ENCODE results near the gene KISS1.

The KISS1 gene

GRCh38 chr1:204167730-204168129 is 28.6 kb downstream of the KISS1 start:
- Histone ChIP-seq H3K9me3 (ENCODE audit: control insufficient read depth, insufficient read depth, low read depth, low read length) (no peaks in the 10 kb centered on the region), H3K4me3 (ENCODE audit: low read depth, low read length) (no peak overlapping the region), H3K36me3 (ENCODE audit: control insufficient read depth in 2 of 2, insufficient read depth in 1 of 2, low read length in 2 of 2) (no peaks in the 10 kb centered on the region), H3K27ac (ENCODE audit: extremely low read depth, low read depth, low read length) (no peak overlapping the region), H3K4me1 (ENCODE audit: control insufficient read depth, insufficient read depth, low read length) (no peaks in the 10 kb centered on the region)
- ChIA-PET POLR2A (interaction anchor here (0.6 kb wide), 1 partner anchor 1306 kb away, joined by 5 read pairs; no protein-coding TSS in a partner anchor), CTCF (interaction anchor here (1.2 to 14.1 kb wide), 5 partner anchors 12 to 335 kb away, joined by 3 to 178 read pairs (median 6); partner anchors contain the start of gene PLEKHA6)
- TF ChIP-seq ZNF513 (tag by site-specific recombination; IDR thresholded peaks at IDR 0.05) (no peak), ZSCAN23 (tag by site-specific recombination; IDR thresholded peaks at IDR 0.05) (no peak), ZNF449 (tag by site-specific recombination; IDR thresholded peaks at IDR 0.05) (no peak), ZNF560 (tag by site-specific recombination; IDR thresholded peaks at IDR 0.05; ENCODE audit: borderline replicate concordance) (no peak), ZNF580 (tag by site-specific recombination; IDR thresholded peaks at IDR 0.05) (no peak), ZSCAN18 (tag by site-specific recombination; IDR thresholded peaks at IDR 0.05) (no peak), ZNF121 (tag by site-specific recombination; IDR thresholded peaks at IDR 0.05) (peak; percentile 61; the same call in 1 of the 2 replicates)

DNA sequence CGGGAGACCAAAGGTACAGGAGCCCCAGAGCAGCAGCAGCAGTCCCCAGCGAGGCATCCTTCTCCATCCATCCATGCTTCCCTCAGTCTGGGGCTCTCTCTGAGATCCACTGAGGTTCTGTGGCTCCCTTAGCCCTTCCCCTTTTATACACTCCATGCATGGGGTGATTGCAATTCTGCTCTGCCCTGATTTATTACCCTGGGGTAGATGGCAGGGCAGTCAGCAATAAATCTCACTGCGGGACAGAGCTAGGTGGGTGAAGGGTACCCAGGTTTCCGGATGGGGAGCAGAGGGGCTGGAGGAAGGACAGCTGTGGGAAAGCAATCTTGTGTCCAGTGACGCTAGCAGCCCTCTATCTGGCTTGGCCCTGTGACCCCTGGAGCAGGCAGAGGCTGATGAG is 30.1 kb downstream of the KISS1 start, which contains the start of gene REN:
Gene REN, minus strand, starts transcription at position 119 of the 400 bp plus-strand sequence. Its CDS starts 44 bp downstream, at position 75.
- Histone ChIP-seq H3K9me3 (ENCODE audit: control insufficient read depth, insufficient read depth, low read depth, low read length) (no peaks in the 10 kb centered on the region), H3K36me3 (ENCODE audit: control insufficient read depth in 2 of 2, insufficient read depth in 1 of 2, low read length in 2 of 2) (no peaks in the 10 kb centered on the region), H3K27ac (ENCODE audit: extremely low read depth, low read depth, low read length) (no peak within 1 kb of the TSS), H3K4me1 (ENCODE audit: control insufficient read depth, insufficient read depth, low read length) (no peaks in the 10 kb centered on the region), H3K4me3 (ENCODE audit: low read depth, low read length) (no peak within 1 kb of the TSS)
- TF ChIP-seq ZNF140 (tag by site-specific recombination; IDR thresholded peaks at IDR 0.05) (peak; percentile 39; the same call in 1 of the 2 replicates), HOXA7 (CRISPR knock-in tag; IDR thresholded peaks at IDR 0.05; ENCODE audit: borderline replicate concordance) (no peak)
- POLR2A ChIA-PET: interaction anchor here (0.6 kb wide), 1 partner anchor 1025 kb away, joined by 3 read pairs; no protein-coding TSS in a partner anchor
- CTCF ChIA-PET: interaction anchor here (0.7 to 14.1 kb wide), 7 partner anchors 41 to 652 kb away, joined by 3 to 178 read pairs (median 5); partner anchors contain the start of gene PLEKHA6

DNA sequence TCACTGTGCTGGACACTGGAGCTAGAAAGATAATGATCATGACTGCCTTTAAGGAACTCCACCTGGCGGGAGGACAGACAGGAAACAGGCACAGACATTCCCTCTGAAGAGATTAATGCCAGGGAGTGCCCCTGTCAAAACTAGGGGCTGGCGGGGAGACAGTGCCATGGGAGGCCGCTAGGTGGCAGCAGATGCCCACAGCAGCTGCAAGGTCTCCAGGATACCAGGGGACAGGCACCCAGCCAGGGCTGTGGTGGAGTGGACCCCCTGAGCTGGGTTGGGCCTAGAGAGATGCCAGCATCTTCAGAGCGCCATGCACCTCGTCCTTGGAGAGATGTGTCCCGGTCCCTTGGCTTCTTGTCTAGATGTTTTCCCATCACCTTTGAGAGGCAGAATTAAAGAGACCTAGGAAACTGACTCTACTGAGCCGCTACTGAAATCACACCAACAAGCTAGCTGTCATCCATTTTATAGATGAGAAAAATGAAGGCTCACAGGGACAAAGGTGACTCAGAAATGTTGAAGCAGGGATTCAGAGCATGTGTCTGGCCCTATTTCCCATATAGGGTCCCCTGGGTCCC is 33.7 kb downstream of the KISS1 start:
- no peaks in the 10 kb centered on the region for H3K36me3 ChIP-seq (ENCODE audit: control insufficient read depth in 2 of 2, insufficient read depth in 1 of 2, low read length in 2 of 2)
- ChIA-PET POLR2A (interaction anchor here (1.1 kb wide), 1 partner anchor 215 kb away, joined by 4 read pairs; no protein-coding TSS in a partner anchor), CTCF (interaction anchor here (0.5 to 14.1 kb wide), 65 partner anchors 8 to 1252 kb away, joined by 3 to 178 read pairs (median 5); partner anchors contain the start of genes ETNK2, GOLT1A and PLEKHA6)
- H3K9me3 ChIP-seq (ENCODE audit: control insufficient read depth, insufficient read depth, low read depth, low read length): no peaks in the 10 kb centered on the region
- no peaks in the 10 kb centered on the region for H3K4me1 ChIP-seq (ENCODE audit: control insufficient read depth, insufficient read depth, low read length)
- no peak overlapping the region for H3K4me3 ChIP-seq (ENCODE audit: low read depth, low read length)
- H3K27ac ChIP-seq (ENCODE audit: extremely low read depth, low read depth, low read length): no peak overlapping the region
- TF ChIP-seq SP7 (tag by site-specific recombination; IDR thresholded peaks at IDR 0.05): 0 out of 2 replicates have a peak, but pooled peaks have one; percentile 43
- peak; percentile 75 for TF ChIP-seq GLIS2 (tag by site-specific recombination; IDR thresholded peaks at IDR 0.05)
- peak; percentile 36; the same call in 1 of the 2 replicates for TF ChIP-seq ZBTB48 (tag by site-specific recombination; IDR thresholded peaks at IDR 0.05)
- TF ChIP-seq, protein P1, sequence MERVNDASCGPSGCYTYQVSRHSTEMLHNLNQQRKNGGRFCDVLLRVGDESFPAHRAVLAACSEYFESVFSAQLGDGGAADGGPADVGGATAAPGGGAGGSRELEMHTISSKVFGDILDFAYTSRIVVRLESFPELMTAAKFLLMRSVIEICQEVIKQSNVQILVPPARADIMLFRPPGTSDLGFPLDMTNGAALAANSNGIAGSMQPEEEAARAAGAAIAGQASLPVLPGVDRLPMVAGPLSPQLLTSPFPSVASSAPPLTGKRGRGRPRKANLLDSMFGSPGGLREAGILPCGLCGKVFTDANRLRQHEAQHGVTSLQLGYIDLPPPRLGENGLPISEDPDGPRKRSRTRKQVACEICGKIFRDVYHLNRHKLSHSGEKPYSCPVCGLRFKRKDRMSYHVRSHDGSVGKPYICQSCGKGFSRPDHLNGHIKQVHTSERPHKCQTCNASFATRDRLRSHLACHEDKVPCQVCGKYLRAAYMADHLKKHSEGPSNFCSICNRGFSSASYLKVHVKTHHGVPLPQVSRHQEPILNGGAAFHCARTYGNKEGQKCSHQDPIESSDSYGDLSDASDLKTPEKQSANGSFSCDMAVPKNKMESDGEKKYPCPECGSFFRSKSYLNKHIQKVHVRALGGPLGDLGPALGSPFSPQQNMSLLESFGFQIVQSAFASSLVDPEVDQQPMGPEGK (tag by site-specific recombination; IDR thresholded peaks at IDR 0.05): peak; percentile 48
- 0 out of 2 replicates have a peak, but pooled peaks have one; percentile 36 for TF ChIP-seq ZNF692 (tag by site-specific recombination; IDR thresholded peaks at IDR 0.05)
- no peak for TF ChIP-seq ZNF510 (tag by site-specific recombination; IDR thresholded peaks at IDR 0.05; ENCODE audit: insufficient replicate concordance)
- peak; percentile 65; the same call in 1 of the 2 replicates for TF ChIP-seq ZNF660 (tag by site-specific recombination; IDR thresholded peaks at IDR 0.05)
- TF ChIP-seq, protein P2, sequence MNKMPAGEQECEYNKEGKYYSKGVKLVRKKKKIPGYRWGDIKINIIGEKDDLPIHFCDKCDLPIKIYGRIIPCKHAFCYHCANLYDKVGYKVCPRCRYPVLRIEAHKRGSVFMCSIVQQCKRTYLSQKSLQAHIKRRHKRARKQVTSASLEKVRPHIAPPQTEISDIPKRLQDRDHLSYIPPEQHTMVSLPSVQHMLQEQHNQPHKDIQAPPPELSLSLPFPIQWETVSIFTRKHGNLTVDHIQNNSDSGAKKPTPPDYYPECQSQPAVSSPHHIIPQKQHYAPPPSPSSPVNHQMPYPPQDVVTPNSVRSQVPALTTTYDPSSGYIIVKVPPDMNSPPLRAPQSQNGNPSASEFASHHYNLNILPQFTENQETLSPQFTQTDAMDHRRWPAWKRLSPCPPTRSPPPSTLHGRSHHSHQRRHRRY (tag by site-specific recombination; IDR thresholded peaks at IDR 0.05): no peak
- TF ChIP-seq ZFP69B (tag by site-specific recombination; IDR thresholded peaks at IDR 0.05): 0 out of 2 replicates have a peak, but pooled peaks have one; percentile 15
- no peak for TF ChIP-seq ZNF132 (tag by site-specific recombination; IDR thresholded peaks at IDR 0.05; ENCODE audit: borderline replicate concordance)
